ENCODE data around the gene TMEM63C. TPM values are rescaled to one million over a fixed set of nuclear protein-coding genes. Genes with fewer than 3 reads are reported as not detected.

TMEM63C gene
- total and polyA plus RNA-seq, 2 experiments from 2014 or later, result 0.36 to 1.1 TPM

- Histone ChIP-seq H3K4me3 (no peak overlapping the region), H3K4me1 (ENCODE audit: low read depth) (no peaks in the 10 kb centered on the region), H3K27ac (no peak overlapping the region), H3K27me3 (peaks cover 36% of the 10 kb centered on the region), H3K9me3 (ENCODE audit: low read depth) (no peaks in the 10 kb centered on the region), H3K36me3 (no peaks in the 10 kb centered on the region)
- DNase-seq (ENCODE audit: low read depth in 1 of 2, low spot score in 1 of 2), result no peak
- TF ChIP-seq CTCF (IDR thresholded peaks at IDR 0.05; ENCODE audit: low read depth, low read length), result no peak
Measured at GRCh38 chr14:77212097-77212870, 30.7 kb downstream of the TMEM63C start.

GRCh38 chr14:77212943-77213678, 31.5 kb downstream of the TMEM63C start:
- Histone ChIP-seq H3K36me3 (no peaks in the 10 kb centered on the region), H3K4me3 (no peak overlapping the region), H3K9me3 (ENCODE audit: low read depth) (no peaks in the 10 kb centered on the region), H3K4me1 (ENCODE audit: low read depth) (no peaks in the 10 kb centered on the region), H3K27ac (no peak overlapping the region), H3K27me3 (peaks cover 41% of the 10 kb centered on the region)
- peak; percentile 76 for TF ChIP-seq CTCF (IDR thresholded peaks at IDR 0.05; ENCODE audit: low read depth, low read length)
- peak; percentile 25 to 69 for DNase-seq (ENCODE audit: low read depth in 1 of 2, low spot score in 1 of 2)

GRCh38 chr14:77213679-77214016, 32.0 kb downstream of the TMEM63C start:
- Histone ChIP-seq H3K4me3 (no peak overlapping the region), H3K27ac (no peak overlapping the region), H3K27me3 (peaks cover 47% of the 10 kb centered on the region), H3K36me3 (no peaks in the 10 kb centered on the region), H3K9me3 (ENCODE audit: low read depth) (no peaks in the 10 kb centered on the region), H3K4me1 (ENCODE audit: low read depth) (no peaks in the 10 kb centered on the region)
- no peak for DNase-seq (ENCODE audit: low read depth in 1 of 2, low spot score in 1 of 2)
- TF ChIP-seq CTCF (IDR thresholded peaks at IDR 0.05; ENCODE audit: low read depth, low read length), result no peak

GRCh38 chr14:77214216-77214615, 32.6 kb downstream of the TMEM63C start:
- no peak for TF ChIP-seq CTCF (IDR thresholded peaks at IDR 0.05; ENCODE audit: low read depth, low read length)
- Histone ChIP-seq H3K27ac (no peak overlapping the region), H3K4me1 (ENCODE audit: low read depth) (no peaks in the 10 kb centered on the region), H3K9me3 (ENCODE audit: low read depth) (no peaks in the 10 kb centered on the region), H3K4me3 (no peak overlapping the region), H3K27me3 (peaks cover 50% of the 10 kb centered on the region), H3K36me3 (no peaks in the 10 kb centered on the region)
- no peak for DNase-seq (ENCODE audit: low read depth in 1 of 2, low spot score in 1 of 2)

GRCh38 chr14:77217551-77217950, 36.0 kb downstream of the TMEM63C start:
- H3K4me3 ChIP-seq, result no peak overlapping the region
- TF ChIP-seq CTCF (IDR thresholded peaks at IDR 0.05; ENCODE audit: low read depth, low read length), result no peak

More at GRCh38 chr14:77217551-77217950, 36.0 kb downstream of the TMEM63C start:
- Histone ChIP-seq H3K36me3 (no peaks in the 10 kb centered on the region), H3K27ac (no peak overlapping the region), H3K27me3 (peaks cover 48% of the 10 kb centered on the region), H3K9me3 (ENCODE audit: low read depth) (no peaks in the 10 kb centered on the region), H3K4me1 (ENCODE audit: low read depth) (no peaks in the 10 kb centered on the region)
- DNase-seq (ENCODE audit: low read depth in 1 of 2, low spot score in 1 of 2), result no peak
